ENCODE data around the gene EFCAB5. TPM values are rescaled to one million over a fixed set of nuclear protein-coding genes. Genes with fewer than 3 reads are reported as not detected.

Gene EFCAB5
- total and polyA plus RNA-seq, 10 of the 15 experiments (the other 5 are each of a cell fraction or from before 2014, with no cell fraction given) = 0.39 to 2.6 (median 1.0) TPM

GRCh38 chr17:29977836-29978235 lies 36.4 kb downstream of the EFCAB5 start:
- H2AFZ ChIP-seq (ENCODE audit: control insufficient read depth, low read depth, low read length) = no peak overlapping the region
- no peak overlapping the region for H3K9ac ChIP-seq (ENCODE audit: control insufficient read depth, insufficient read depth, low read length)
- in situ Hi-C loops (cut with MboI) = no loop called here
- H4K20me1 ChIP-seq (ENCODE audit: control insufficient read depth, insufficient read depth) = no peaks in the 10 kb centered on the region
- 0% methylated on average over 1 of the region's 1 CpG for WGBS (ENCODE audit: insufficient coverage, insufficient replicate concordance, low lambda C conversion rate, missing lambda C conversion rate)
- H3K4me2 ChIP-seq (ENCODE audit: control insufficient read depth, insufficient read depth) = no peak overlapping the region
- H3K27ac ChIP-seq (ENCODE audit: control insufficient read depth, insufficient read depth) = no peak overlapping the region
- no peaks in the 10 kb centered on the region for H3K36me3 ChIP-seq (ENCODE audit: control insufficient read depth in 2 of 2, insufficient read depth in 2 of 2, low read length in 1 of 2)
- ChIA-PET POLR2A (interaction anchor here (0.6 kb wide), 1 partner anchor 174 kb away, joined by 3 read pairs; no protein-coding TSS in a partner anchor), SMC1A (ENCODE audit: uncharacterized antibody, unreplicated experiment) (interaction anchor here (1.0 to 1.2 kb wide), 3 partner anchors 20 to 170 kb away, joined by 3 read pairs; no protein-coding TSS in a partner anchor), RAD21 (ENCODE audit: unreplicated experiment) (no interaction called here), CTCF (no interaction called here)
- H3K4me1 ChIP-seq (ENCODE audit: control insufficient read depth, insufficient read depth, low read length) = no peaks in the 10 kb centered on the region
- no peak for FAIRE-seq
- TF ChIP-seq RAD51 (IDR thresholded peaks at IDR 0.05) (no peak), ZBTB33 (IDR thresholded peaks at IDR 0.05) (no peak), BCL3 (IDR thresholded peaks at IDR 0.05; ENCODE audit: borderline replicate concordance, insufficient read depth, low read depth, low read length, poor library complexity, severe bottlenecking) (no peak), NKRF (conservative IDR thresholded peaks at IDR 0.05) (no peak), POU2F2 (IDR thresholded peaks at IDR 0.05; ENCODE audit: borderline replicate concordance, low read depth, low read length) (no peak), MLLT1 (IDR thresholded peaks at IDR 0.05) (no peak), ZNF274 (IDR thresholded peaks at IDR 0.05; ENCODE audit: insufficient read depth, insufficient read length) (no peak), YBX1 (IDR thresholded peaks at IDR 0.05) (no peak)
- no peak for DNase-seq (ENCODE audit: low read depth, low spot score)
- no peak for ATAC-seq
- H3K9me3 ChIP-seq (replicated peaks; ENCODE audit: control insufficient read depth, insufficient read depth, low read length) = no peaks in the 10 kb centered on the region
- H3K27me3 ChIP-seq (replicated peaks in 1 of 2; ENCODE audit: control insufficient read depth in 2 of 2, insufficient read depth in 2 of 2, low read length in 1 of 2) = no peaks in the 10 kb centered on the region
- H3K4me3 ChIP-seq = no peak overlapping the region
- no peaks in the 10 kb centered on the region for H3K79me2 ChIP-seq (ENCODE audit: control insufficient read depth, insufficient read depth, low read length)
- intact Hi-C loops (cut with micrococcal nuclease; ENCODE audit: unreplicated experiment) = no loop called here
- BruUV-seq (replicated peaks) = no TSS peak

Data from GM12878 (cell line).